Osteoblast (primary cell): ENCODE data around the gene KIF27. TPM values are rescaled to one million over a fixed set of nuclear protein-coding genes. Genes with fewer than 3 reads are reported as not detected.
"Not testable (repeated sequence)": the region's sequence is repeated elsewhere in the genome, so short reads cannot be mapped to it uniquely, and the experiment has no call there.

ENCODE experiments used
- DNase-seq: peaks from one replicate; pipeline ENCODE4 v3.0.0; 2011; ENCODE audit warnings: low spot score, mixed read lengths; ENCODE audit not compliant: insufficient read length; ENCODE audit errors: missing footprints
- H2AFZ ChIP-seq: 2 replicates; pipeline ENCODE4 v1.6.0; 2011; ENCODE audit warnings: mild to moderate bottlenecking, low read length
- H3K27ac ChIP-seq: 2 replicates; pipeline ENCODE4 v1.5.1; 2011; ENCODE audit warnings: mild to moderate bottlenecking, low read depth, low read length, moderate library complexity
- H3K27me3 ChIP-seq: 2 replicates; pipeline ENCODE4 v1.6.0; 2012; ENCODE audit warnings: mild to moderate bottlenecking, control low read depth, inconsistent platforms, low read length, moderate library complexity; ENCODE audit not compliant: insufficient read depth
- H3K36me3 ChIP-seq: 2 replicates; pipeline ENCODE4 v1.5.1; 2011; ENCODE audit warnings: mild to moderate bottlenecking, low read length, control low read depth, moderate library complexity; ENCODE audit not compliant: insufficient read depth
- H3K4me1 ChIP-seq: 2 replicates; pipeline ENCODE4 v1.5.1; 2011; ENCODE audit warnings: mild to moderate bottlenecking, low read length, control low read depth, moderate library complexity; ENCODE audit not compliant: insufficient read depth
- H3K4me2 ChIP-seq: 2 replicates; pipeline ENCODE4 v1.6.0; 2011; ENCODE audit warnings: mild to moderate bottlenecking, low read length; ENCODE audit not compliant: insufficient read depth
- H3K4me3 ChIP-seq: fragments of 200-600 bp; sonication (generic); 3 replicates; pipeline ENCODE4 v1.5.1; 2012; ENCODE audit warnings: mild to moderate bottlenecking, low read length, inconsistent platforms; ENCODE audit not compliant: insufficient read depth
- H3K79me2 ChIP-seq: 2 replicates; pipeline ENCODE4 v1.6.0; 2012; ENCODE audit warnings: mild to moderate bottlenecking, low read length, control low read depth, inconsistent platforms; ENCODE audit not compliant: insufficient read depth
- H3K9me3 ChIP-seq: 2 replicates; pipeline ENCODE4 v1.5.1; 2011; ENCODE audit warnings: low read depth, low read length, control low read depth
- H4K20me1 ChIP-seq: 2 replicates; pipeline ENCODE4 v1.6.0; 2012; ENCODE audit warnings: mild to moderate bottlenecking, low read length, control low read depth; ENCODE audit not compliant: insufficient read depth
- CTCF ChIP-seq: IDR thresholded peaks from 2 replicates; pipeline ENCODE4 v1.5.1; 2011; ENCODE audit warnings: mild to moderate bottlenecking, low read depth, low read length, moderate library complexity; ENCODE audit errors: extremely low read depth
- total RNA-seq: library from RNA; depleted of rRNA; stranded (reverse); fragments of >200 nt; gene quantifications from 2 replicates; pipeline ENCODE4 v1.2.3, GENCODE V29; 2012

KIF27 gene
- total RNA-seq, 1 donor: 6.2 TPM

- not testable (repeated sequence) for H3K4me3 ChIP-seq, H3K4me2 ChIP-seq, H2AFZ ChIP-seq, H3K9me3 ChIP-seq, H3K27me3 ChIP-seq, H3K4me1 ChIP-seq, H3K27ac ChIP-seq, H4K20me1 ChIP-seq, H3K79me2 ChIP-seq, H3K36me3 ChIP-seq, DNase-seq
Observed at GRCh38 chr9:83875559-83875958, 45.7 kb downstream of the KIF27 start.

GRCh38 chr9:83849895-83850294 is 71.3 kb downstream of the KIF27 start:
- DNase-seq, H3K27ac ChIP-seq, H2AFZ ChIP-seq, H3K27me3 ChIP-seq, H3K36me3 ChIP-seq, H3K4me2 ChIP-seq, H4K20me1 ChIP-seq, H3K9me3 ChIP-seq, H3K4me1 ChIP-seq, H3K79me2 ChIP-seq, H3K4me3 ChIP-seq: not testable (repeated sequence)

DNA sequence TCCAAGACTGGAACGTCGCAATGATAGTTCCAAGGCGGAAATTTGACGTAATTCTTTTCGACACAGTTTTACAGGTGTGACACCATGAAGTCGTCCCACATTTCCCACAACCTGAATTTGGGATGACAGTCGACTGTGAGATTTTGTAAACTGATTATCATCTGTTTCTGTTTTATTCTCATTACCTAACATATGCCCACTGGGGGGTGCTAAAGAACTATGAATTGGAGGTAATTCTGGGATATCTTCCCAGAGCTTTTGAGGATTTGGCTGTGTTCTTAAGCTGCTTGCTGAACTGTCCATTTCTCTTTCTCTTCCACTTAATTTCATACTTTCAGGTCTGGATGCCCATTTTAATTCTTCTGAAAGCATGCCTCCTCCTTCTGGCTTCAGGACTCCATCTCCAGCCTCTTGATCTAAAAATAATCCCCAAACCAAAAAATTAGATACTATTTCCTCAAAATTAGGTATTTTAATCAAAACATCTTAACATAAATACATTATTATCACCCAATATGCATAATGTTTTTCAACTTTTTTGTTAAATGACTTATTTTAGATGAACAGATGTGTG is 84.1 kb downstream of the KIF27 start:
- not testable (repeated sequence) for H3K4me2 ChIP-seq, H3K4me3 ChIP-seq, H2AFZ ChIP-seq, H3K27ac ChIP-seq, DNase-seq, H4K20me1 ChIP-seq, H3K4me1 ChIP-seq, H3K27me3 ChIP-seq, H3K79me2 ChIP-seq, H3K9me3 ChIP-seq, H3K36me3 ChIP-seq
- TF ChIP-seq CTCF: peak; percentile 27

DNA sequence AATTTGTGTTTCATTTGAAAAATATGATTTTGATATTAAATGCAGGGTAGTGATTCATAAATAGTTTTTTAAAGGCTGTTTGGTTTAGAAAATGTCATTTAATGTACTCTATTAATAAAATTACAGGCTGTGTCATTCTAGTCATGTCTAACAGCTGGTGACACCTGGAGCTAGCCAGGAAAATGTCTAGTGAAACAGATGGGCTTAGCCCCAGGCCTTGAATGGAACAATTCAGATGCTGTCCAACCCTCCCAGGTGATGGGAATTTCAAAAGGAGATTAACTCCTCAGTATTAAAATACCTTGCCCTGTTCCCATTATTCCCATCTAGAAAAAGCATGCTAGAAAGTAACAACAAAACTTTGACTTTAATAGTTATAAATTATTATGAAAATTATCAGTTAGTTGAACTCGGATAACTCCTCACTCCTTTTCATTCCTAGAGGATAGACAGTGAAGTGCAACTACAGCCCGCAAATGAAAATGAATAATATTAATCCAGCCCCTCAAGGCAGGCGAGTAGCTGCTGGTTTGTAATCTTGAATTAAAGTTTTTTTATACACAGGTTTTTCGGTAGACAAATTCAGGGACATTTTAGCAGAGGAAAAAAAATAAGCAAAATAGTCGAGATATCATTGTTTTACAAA is 90.7 kb downstream of the KIF27 start:
- not testable (repeated sequence) for H3K4me1 ChIP-seq, H3K4me3 ChIP-seq, H3K36me3 ChIP-seq, H3K79me2 ChIP-seq, H3K27ac ChIP-seq, H2AFZ ChIP-seq, DNase-seq, H3K27me3 ChIP-seq, H3K4me2 ChIP-seq, H3K9me3 ChIP-seq, H4K20me1 ChIP-seq

- not testable (repeated sequence) for H3K4me1 ChIP-seq, H3K4me3 ChIP-seq, H3K4me2 ChIP-seq, H3K27ac ChIP-seq, H3K27me3 ChIP-seq, H3K79me2 ChIP-seq, H3K36me3 ChIP-seq, H4K20me1 ChIP-seq, H3K9me3 ChIP-seq
- peak; percentile 66 for DNase-seq
- H2AFZ ChIP-seq: peak overlapping the region; percentile 60
Observed at GRCh38 chr9:83824986-83825623, 96.1 kb downstream of the KIF27 start.

DNA sequence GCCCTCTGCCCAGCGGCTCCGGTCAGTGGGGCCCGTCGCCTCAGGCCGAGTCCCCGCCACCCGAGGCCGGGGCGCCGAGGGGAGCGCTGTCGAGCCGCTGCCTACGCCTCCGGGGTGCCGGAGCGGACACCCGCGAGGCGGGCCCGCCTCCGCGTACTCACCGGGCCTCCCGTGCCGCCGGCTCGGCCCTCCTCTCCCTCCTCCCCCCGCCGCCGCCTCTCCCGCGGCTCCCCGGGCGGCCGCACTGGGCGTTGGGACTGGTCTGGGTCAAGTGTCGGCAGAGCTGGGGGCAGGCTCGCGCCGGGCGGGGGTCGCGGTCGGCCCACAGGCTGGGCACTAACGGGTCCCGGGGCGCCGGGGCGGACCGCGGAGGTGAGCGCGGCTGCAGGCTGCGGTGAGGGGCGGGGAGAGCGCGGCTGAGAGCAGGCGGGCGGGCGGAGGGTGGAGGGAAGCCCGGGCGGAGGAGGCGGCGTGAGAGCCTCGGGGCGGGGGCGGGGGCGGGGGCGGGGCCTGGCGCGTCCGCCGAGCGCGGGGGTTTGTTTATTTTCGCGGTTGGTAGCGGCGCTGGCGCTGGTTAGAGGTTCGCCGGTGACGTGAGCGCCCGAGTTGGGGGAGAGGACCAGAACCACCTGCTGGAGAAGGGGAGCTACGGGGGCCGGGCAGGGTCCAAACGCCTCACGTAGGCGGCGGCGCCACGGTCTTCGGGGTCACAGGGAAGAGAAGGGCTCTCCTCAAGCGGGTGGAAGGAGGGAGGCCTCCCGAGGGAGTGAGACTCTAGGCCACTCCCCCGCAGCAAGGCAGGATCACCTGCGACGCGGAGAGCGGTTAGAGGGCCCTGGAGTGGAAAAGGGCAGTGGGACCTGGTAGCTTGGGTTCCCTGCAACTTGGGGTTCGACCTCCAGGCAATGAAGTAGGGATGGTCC is 103.6 kb downstream of the KIF27 start, which contains the start of gene GKAP1:
Gene GKAP1 (minus strand): TSS at position 414 of the 923 bp plus-strand sequence. CDS start 11,252 bp downstream, outside the sequence.
- Histone ChIP-seq H3K4me3 (peak within 1 kb of the TSS; percentile 72), H2AFZ (peak within 1 kb of the TSS; percentile 74), H3K4me2 (peak within 1 kb of the TSS; percentile 76)
- H3K9me3 ChIP-seq, H3K79me2 ChIP-seq, H3K36me3 ChIP-seq, H3K27ac ChIP-seq, H4K20me1 ChIP-seq, H3K4me1 ChIP-seq, H3K27me3 ChIP-seq: not testable (repeated sequence)
- peak; percentile 80 for DNase-seq

DNA sequence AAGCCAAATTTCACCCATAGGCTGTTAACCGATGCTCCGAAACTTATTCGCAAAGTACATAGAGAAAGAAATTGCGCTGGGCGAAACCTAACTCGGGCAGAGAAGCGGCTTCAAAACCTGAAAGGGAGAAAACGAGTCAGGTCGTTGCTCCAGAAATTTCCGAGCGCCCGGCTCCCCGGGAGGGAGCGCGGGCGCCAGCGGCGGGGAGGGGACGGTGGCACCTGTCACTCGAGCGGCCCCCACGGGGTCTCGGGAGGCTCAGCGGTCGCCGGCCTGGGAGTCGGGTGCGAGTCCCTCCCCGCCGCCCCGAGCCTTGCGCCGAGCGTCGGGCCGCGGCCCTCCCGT is 104.2 kb downstream of the KIF27 start:
- not testable (repeated sequence) for H3K27ac ChIP-seq, H2AFZ ChIP-seq, H3K36me3 ChIP-seq, H3K79me2 ChIP-seq, DNase-seq, H3K27me3 ChIP-seq, H3K4me1 ChIP-seq, H3K9me3 ChIP-seq, H4K20me1 ChIP-seq
- Histone ChIP-seq H3K4me2 (peak overlapping the region; percentile 76), H3K4me3 (peak overlapping the region; percentile 72)
